Osteoblast (primary cell): ENCODE results near the gene TSPAN15. TPM values are rescaled to one million over a fixed set of nuclear protein-coding genes. Genes with fewer than 3 reads are reported as not detected.
"Not testable (repeated sequence)": the region's sequence is repeated elsewhere in the genome, so short reads cannot be mapped to it uniquely, and the experiment has no call there.

Experiments used
- DNase-seq: peaks from one replicate; pipeline ENCODE4 v3.0.0; 2011; ENCODE audit warnings: low spot score, mixed read lengths; ENCODE audit not compliant: insufficient read length; ENCODE audit errors: missing footprints
- H2AFZ ChIP-seq: 2 replicates; pipeline ENCODE4 v1.6.0; 2011; ENCODE audit warnings: mild to moderate bottlenecking, low read length
- H3K27ac ChIP-seq: 2 replicates; pipeline ENCODE4 v1.5.1; 2011; ENCODE audit warnings: mild to moderate bottlenecking, low read depth, low read length, moderate library complexity
- H3K27me3 ChIP-seq: 2 replicates; pipeline ENCODE4 v1.6.0; 2012; ENCODE audit warnings: mild to moderate bottlenecking, control low read depth, inconsistent platforms, low read length, moderate library complexity; ENCODE audit not compliant: insufficient read depth
- H3K36me3 ChIP-seq: 2 replicates; pipeline ENCODE4 v1.5.1; 2011; ENCODE audit warnings: mild to moderate bottlenecking, low read length, control low read depth, moderate library complexity; ENCODE audit not compliant: insufficient read depth
- H3K4me1 ChIP-seq: 2 replicates; pipeline ENCODE4 v1.5.1; 2011; ENCODE audit warnings: mild to moderate bottlenecking, low read length, control low read depth, moderate library complexity; ENCODE audit not compliant: insufficient read depth
- H3K4me2 ChIP-seq: 2 replicates; pipeline ENCODE4 v1.6.0; 2011; ENCODE audit warnings: mild to moderate bottlenecking, low read length; ENCODE audit not compliant: insufficient read depth
- H3K4me3 ChIP-seq: fragments of 200-600 bp; sonication (generic); 3 replicates; pipeline ENCODE4 v1.5.1; 2012; ENCODE audit warnings: mild to moderate bottlenecking, low read length, inconsistent platforms; ENCODE audit not compliant: insufficient read depth
- H3K79me2 ChIP-seq: 2 replicates; pipeline ENCODE4 v1.6.0; 2012; ENCODE audit warnings: mild to moderate bottlenecking, low read length, control low read depth, inconsistent platforms; ENCODE audit not compliant: insufficient read depth
- H3K9me3 ChIP-seq: 2 replicates; pipeline ENCODE4 v1.5.1; 2011; ENCODE audit warnings: low read depth, low read length, control low read depth
- H4K20me1 ChIP-seq: 2 replicates; pipeline ENCODE4 v1.6.0; 2012; ENCODE audit warnings: mild to moderate bottlenecking, low read length, control low read depth; ENCODE audit not compliant: insufficient read depth
- CTCF ChIP-seq: IDR thresholded peaks from 2 replicates; pipeline ENCODE4 v1.5.1; 2011; ENCODE audit warnings: mild to moderate bottlenecking, low read depth, low read length, moderate library complexity; ENCODE audit errors: extremely low read depth
- total RNA-seq: library from RNA; depleted of rRNA; stranded (reverse); fragments of >200 nt; gene quantifications from 2 replicates; pipeline ENCODE4 v1.2.3, GENCODE V29; 2012

Gene TSPAN15
- total RNA-seq, 1 donor: 0.72 TPM

GRCh38 chr10:69488856-69489255 lies 37.6 kb downstream of the TSPAN15 start:
- not testable (repeated sequence) for H3K9me3 ChIP-seq, H3K4me1 ChIP-seq, DNase-seq

GRCh38 chr10:69489506-69490090 lies 38.3 kb downstream of the TSPAN15 start:
- Histone ChIP-seq H2AFZ (no peak overlapping the region), H3K36me3 (no peaks in the 10 kb centered on the region), H3K4me3 (no peak overlapping the region), H4K20me1 (no peaks in the 10 kb centered on the region), H3K4me1 (no peaks in the 10 kb centered on the region), H3K9me3 (peaks cover 10% of the 10 kb centered on the region), H3K27me3 (no peaks in the 10 kb centered on the region), H3K79me2 (no peaks in the 10 kb centered on the region), H3K27ac (no peak overlapping the region), H3K4me2 (no peak overlapping the region)
- no peak for TF ChIP-seq CTCF
- peak; percentile 52 for DNase-seq

More at GRCh38 chr10:69488856-69489255, 37.6 kb downstream of the TSPAN15 start:
- not testable (repeated sequence) for H3K4me3 ChIP-seq, H3K27ac ChIP-seq, H3K79me2 ChIP-seq, H2AFZ ChIP-seq, H3K27me3 ChIP-seq, H4K20me1 ChIP-seq, H3K4me2 ChIP-seq, H3K36me3 ChIP-seq

GRCh38 chr10:69490876-69491275 lies 39.6 kb downstream of the TSPAN15 start:
- Histone ChIP-seq H3K4me1 (no peaks in the 10 kb centered on the region), H3K4me3 (no peak overlapping the region), H3K79me2 (no peaks in the 10 kb centered on the region), H3K27ac (no peak overlapping the region), H3K36me3 (no peaks in the 10 kb centered on the region), H4K20me1 (no peaks in the 10 kb centered on the region), H3K4me2 (no peak overlapping the region), H3K9me3 (peaks cover 10% of the 10 kb centered on the region), H2AFZ (no peak overlapping the region), H3K27me3 (no peaks in the 10 kb centered on the region)
- no peak for TF ChIP-seq CTCF
- no peak for DNase-seq

- no peak for TF ChIP-seq CTCF
- H3K36me3 ChIP-seq: no peaks in the 10 kb centered on the region
- H2AFZ ChIP-seq: no peak overlapping the region
- no peaks in the 10 kb centered on the region for H3K79me2 ChIP-seq
- no peaks in the 10 kb centered on the region for H3K27me3 ChIP-seq
- peaks cover 10% of the 10 kb centered on the region for H3K9me3 ChIP-seq
- no peaks in the 10 kb centered on the region for H4K20me1 ChIP-seq
- no peak overlapping the region for H3K4me2 ChIP-seq
- H3K4me1 ChIP-seq: no peaks in the 10 kb centered on the region
- no peak overlapping the region for H3K27ac ChIP-seq
- peak; percentile 29 for DNase-seq
- no peak overlapping the region for H3K4me3 ChIP-seq
Observed at GRCh38 chr10:69491611-69492010, 40.3 kb downstream of the TSPAN15 start.
